Effector memory CD4-positive, alpha-beta T cell (primary cell): ENCODE measurements around the gene CXCR6.

ENCODE experiments used
- DNase-seq, 3 donors: peaks; one replicate each; pipeline ENCODE4 v3.0.0-alpha.2; 2020
- H3K27ac ChIP-seq: 2 replicates; pipeline ENCODE4 v1.7.0; 2013; ENCODE audit warnings: mild to moderate bottlenecking, low read length, moderate library complexity; ENCODE audit not compliant: insufficient read depth, poor library complexity, severe bottlenecking
- H3K27me3 ChIP-seq: replicated peaks from 2 replicates; pipeline ENCODE4 v1.7.0; 2013; ENCODE audit warnings: mild to moderate bottlenecking, low read length; ENCODE audit not compliant: insufficient read depth, control insufficient read depth, poor library complexity, severe bottlenecking
- H3K36me3 ChIP-seq: 2 replicates; pipeline ENCODE4 v1.7.0; 2013; ENCODE audit warnings: mild to moderate bottlenecking, low read length, moderate library complexity; ENCODE audit not compliant: control insufficient read depth, insufficient read depth
- H3K4me1 ChIP-seq: 2 replicates; pipeline ENCODE4 v1.7.0; 2013; ENCODE audit warnings: low read length, mild to moderate bottlenecking; ENCODE audit not compliant: control insufficient read depth, insufficient read depth, poor library complexity, severe bottlenecking
- H3K4me3 ChIP-seq: 2 replicates; pipeline ENCODE4 v1.7.0; 2013; ENCODE audit warnings: low read length, low read depth, mild to moderate bottlenecking; ENCODE audit not compliant: insufficient read depth, poor library complexity, severe bottlenecking
- H3K9me3 ChIP-seq: 2 replicates; pipeline ENCODE4 v1.7.0; 2013; ENCODE audit warnings: mild to moderate bottlenecking, low read length, moderate library complexity; ENCODE audit not compliant: control insufficient read depth

CXCR6 gene

GRCh38 chr3:45955017-45955647 lies 11.9 kb downstream of the CXCR6 start:
- no peak overlapping the region for H3K4me3 ChIP-seq
- no peak overlapping the region for H3K27ac ChIP-seq
- DNase-seq = no peak
- H3K36me3 ChIP-seq = peaks cover 90% of the 10 kb centered on the region
- peaks cover 13% of the 10 kb centered on the region for H3K4me1 ChIP-seq
- H3K27me3 ChIP-seq = no peaks in the 10 kb centered on the region
- no peaks in the 10 kb centered on the region for H3K9me3 ChIP-seq

- peaks cover 90% of the 10 kb centered on the region for H3K36me3 ChIP-seq
- no peak overlapping the region for H3K27ac ChIP-seq
- H3K27me3 ChIP-seq = no peaks in the 10 kb centered on the region
- H3K9me3 ChIP-seq = no peaks in the 10 kb centered on the region
- no peak overlapping the region for H3K4me3 ChIP-seq
- H3K4me1 ChIP-seq = peaks cover 7% of the 10 kb centered on the region
- no peak for DNase-seq
Observed at GRCh38 chr3:45955706-45956105, 12.4 kb downstream of the CXCR6 start.

GRCh38 chr3:45957586-45957985 lies 14.3 kb downstream of the CXCR6 start:
- Histone ChIP-seq H3K27ac (no peak overlapping the region), H3K9me3 (no peaks in the 10 kb centered on the region), H3K27me3 (no peaks in the 10 kb centered on the region), H3K36me3 (peaks cover 95% of the 10 kb centered on the region), H3K4me3 (no peak overlapping the region), H3K4me1 (peaks cover 6% of the 10 kb centered on the region)
- no peak for DNase-seq

- Histone ChIP-seq H3K4me1 (peaks cover 6% of the 10 kb centered on the region), H3K9me3 (no peaks in the 10 kb centered on the region), H3K27me3 (no peaks in the 10 kb centered on the region), H3K27ac (no peak overlapping the region), H3K4me3 (no peak overlapping the region), H3K36me3 (peaks cover 87% of the 10 kb centered on the region)
- no peak for DNase-seq
Observed at GRCh38 chr3:45958321-45958791, 15.1 kb downstream of the CXCR6 start.

- no peak for DNase-seq
- Histone ChIP-seq H3K36me3 (peaks cover 78% of the 10 kb centered on the region), H3K27ac (no peak overlapping the region), H3K9me3 (no peaks in the 10 kb centered on the region), H3K4me3 (no peak overlapping the region), H3K4me1 (peaks cover 8% of the 10 kb centered on the region), H3K27me3 (no peaks in the 10 kb centered on the region)
Observed at GRCh38 chr3:45959201-45959600, 15.9 kb downstream of the CXCR6 start.

- no peaks in the 10 kb centered on the region for H3K9me3 ChIP-seq
- H3K4me1 ChIP-seq = peaks cover 18% of the 10 kb centered on the region
- no peak overlapping the region for H3K27ac ChIP-seq
- no peaks in the 10 kb centered on the region for H3K27me3 ChIP-seq
- no peak overlapping the region for H3K4me3 ChIP-seq
- H3K36me3 ChIP-seq = peaks cover 68% of the 10 kb centered on the region
- DNase-seq = no peak
Observed at GRCh38 chr3:45960289-45960688, 17.0 kb downstream of the CXCR6 start.

- Histone ChIP-seq H3K9me3 (no peaks in the 10 kb centered on the region), H3K36me3 (peaks cover 57% of the 10 kb centered on the region), H3K27me3 (no peaks in the 10 kb centered on the region), H3K27ac (peak overlapping the region; percentile 6), H3K4me1 (peaks cover 34% of the 10 kb centered on the region), H3K4me3 (no peak overlapping the region)
- DNase-seq = no peak
Observed at GRCh38 chr3:45962033-45962432, 18.8 kb downstream of the CXCR6 start.

- H3K27me3 ChIP-seq = no peaks in the 10 kb centered on the region
- H3K4me1 ChIP-seq = peaks cover 34% of the 10 kb centered on the region
- no peak for DNase-seq
- peaks cover 57% of the 10 kb centered on the region for H3K36me3 ChIP-seq
- no peak overlapping the region for H3K27ac ChIP-seq
- no peaks in the 10 kb centered on the region for H3K9me3 ChIP-seq
- no peak overlapping the region for H3K4me3 ChIP-seq
Observed at GRCh38 chr3:45964139-45964538, 20.9 kb downstream of the CXCR6 start.

- DNase-seq = no peak
- no peak overlapping the region for H3K27ac ChIP-seq
- no peaks in the 10 kb centered on the region for H3K9me3 ChIP-seq
- H3K36me3 ChIP-seq = peaks cover 57% of the 10 kb centered on the region
- peaks cover 34% of the 10 kb centered on the region for H3K4me1 ChIP-seq
- no peaks in the 10 kb centered on the region for H3K27me3 ChIP-seq
- no peak overlapping the region for H3K4me3 ChIP-seq
Observed at GRCh38 chr3:45965253-45965652, 22.0 kb downstream of the CXCR6 start.

GRCh38 chr3:45965653-45966052 lies 22.4 kb downstream of the CXCR6 start:
- DNase-seq = no peak
- Histone ChIP-seq H3K36me3 (peaks cover 57% of the 10 kb centered on the region), H3K27ac (no peak overlapping the region), H3K27me3 (no peaks in the 10 kb centered on the region), H3K9me3 (no peaks in the 10 kb centered on the region), H3K4me1 (peaks cover 34% of the 10 kb centered on the region), H3K4me3 (no peak overlapping the region)
